Neural progenitor cell (in vitro differentiated cells): Measurements from ENCODE around the gene SLC45A3.

Experiments used
- CTCF ChIP-seq: fragments of 200-600 bp; sonication (generic); IDR thresholded peaks from 2 replicates; pipeline ENCODE4 v1.5.1; 2017; ENCODE audit warnings: antibody characterized with exemption, mild to moderate bottlenecking
- EZH2 ChIP-seq: fragments of 200-600 bp; sonication (generic); IDR thresholded peaks from 2 replicates; pipeline ENCODE4 v1.6.1; 2017; ENCODE audit warnings: antibody characterized with exemption, mild to moderate bottlenecking, moderate library complexity
- EZH2phosphoT487 ChIP-seq: fragments of 200-600 bp; sonication (generic); IDR thresholded peaks from 2 replicates; pipeline ENCODE4 v1.6.1; 2017; ENCODE audit warnings: antibody characterized with exemption

- TF ChIP-seq CTCF, result no peak
- TF ChIP-seq EZH2, result no peak
- no peak for TF ChIP-seq EZH2phosphoT487
Observed at GRCh38 chr1:205670150-205670446, 10.2 kb downstream of the SLC45A3 start.
